AG04450 (cell line): ENCODE results near the gene OR5V1. TPM values are rescaled to one million over a fixed set of nuclear protein-coding genes. Genes with fewer than 3 reads are reported as not detected.
"Not testable (repeated sequence)": the region's sequence is repeated elsewhere in the genome, so short reads cannot be mapped to it uniquely, and the experiment has no call there.

Experiments used
- CTCF ChIA-PET: fragments of 300-600, 350-600 bp; formaldehyde crosslinking; extraction: SDS; loops from one replicate; lab custom pipeline; 2022; ENCODE audit warnings: antibody characterized with exemption, inconsistent platforms; lab: Charles Lee
- POLR2A ChIA-PET: fragments of 350-600 bp; formaldehyde crosslinking; extraction: SDS; loops from one replicate; lab custom pipeline; 2021; ENCODE audit warnings: antibody characterized with exemption, inconsistent platforms; lab: Yijun Ruan, JAX
- DNase-seq: peaks from one replicate; pipeline ENCODE4 v3.0.0-alpha.2; 2011; ENCODE audit warnings: low read depth, low spot score
- H3K27ac ChIP-seq: one replicate; pipeline ENCODE4 v1.5.1; 2012; ENCODE audit warnings: low read depth, low read length, control low read depth
- H3K27me3 ChIP-seq: one replicate; pipeline ENCODE4 v1.6.0; 2012; ENCODE audit warnings: low read length; ENCODE audit not compliant: control insufficient read depth, insufficient read depth
- H3K4me3 ChIP-seq: 2 replicates; pipeline ENCODE4 v1.5.1; 2011; ENCODE audit warnings: mild to moderate bottlenecking, low read depth, low read length, control low read depth
- H3K9me3 ChIP-seq: 2 replicates; pipeline ENCODE4 v1.5.1; 2012; ENCODE audit warnings: low read length; ENCODE audit not compliant: control insufficient read depth, insufficient read depth
- polyA plus RNA-seq: library from polyadenylated mRNA; depleted of rRNA; stranded (reverse); fragments of >200 nt; gene quantifications from 2 replicates; pipeline ENCODE4 v1.2.3, GENCODE V29; 2011
- TF ChIP-seq, protein P1 (sequence below): IDR thresholded peaks from 2 replicates; pipeline ENCODE4 v1.5.1; 2011; ENCODE audit warnings: low read depth, low read length, control low read depth, inconsistent platforms

OR5V1 gene
- polyA plus RNA-seq, 1 experiment: not detected

DNA sequence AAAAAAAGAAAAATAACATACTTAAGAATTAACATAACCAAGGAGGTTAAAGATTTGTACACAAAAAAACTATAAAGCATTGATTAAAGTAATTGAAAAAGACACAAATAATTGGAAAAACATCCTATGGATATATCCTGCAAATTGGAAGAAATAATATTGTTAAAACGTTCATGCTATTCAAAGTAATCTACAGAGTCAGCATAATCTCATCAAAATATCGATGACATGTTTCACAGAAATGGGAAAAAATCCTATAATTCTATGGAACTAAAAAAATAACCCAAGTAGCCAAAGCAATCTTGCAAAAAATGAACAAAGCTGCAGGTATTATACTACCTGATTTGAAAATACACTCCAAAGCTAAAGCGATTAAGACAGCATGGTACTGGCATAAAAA, 23.3 kb downstream of the OR5V1 start:
- peaks cover 10% of the 10 kb centered on the region for H3K9me3 ChIP-seq
- ChIA-PET CTCF (no interaction called here), POLR2A (no interaction called here)
- H3K4me3 ChIP-seq: no peak overlapping the region
- H3K27ac ChIP-seq: no peak overlapping the region
- TF ChIP-seq, protein P1, sequence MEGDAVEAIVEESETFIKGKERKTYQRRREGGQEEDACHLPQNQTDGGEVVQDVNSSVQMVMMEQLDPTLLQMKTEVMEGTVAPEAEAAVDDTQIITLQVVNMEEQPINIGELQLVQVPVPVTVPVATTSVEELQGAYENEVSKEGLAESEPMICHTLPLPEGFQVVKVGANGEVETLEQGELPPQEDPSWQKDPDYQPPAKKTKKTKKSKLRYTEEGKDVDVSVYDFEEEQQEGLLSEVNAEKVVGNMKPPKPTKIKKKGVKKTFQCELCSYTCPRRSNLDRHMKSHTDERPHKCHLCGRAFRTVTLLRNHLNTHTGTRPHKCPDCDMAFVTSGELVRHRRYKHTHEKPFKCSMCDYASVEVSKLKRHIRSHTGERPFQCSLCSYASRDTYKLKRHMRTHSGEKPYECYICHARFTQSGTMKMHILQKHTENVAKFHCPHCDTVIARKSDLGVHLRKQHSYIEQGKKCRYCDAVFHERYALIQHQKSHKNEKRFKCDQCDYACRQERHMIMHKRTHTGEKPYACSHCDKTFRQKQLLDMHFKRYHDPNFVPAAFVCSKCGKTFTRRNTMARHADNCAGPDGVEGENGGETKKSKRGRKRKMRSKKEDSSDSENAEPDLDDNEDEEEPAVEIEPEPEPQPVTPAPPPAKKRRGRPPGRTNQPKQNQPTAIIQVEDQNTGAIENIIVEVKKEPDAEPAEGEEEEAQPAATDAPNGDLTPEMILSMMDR: no peak
- DNase-seq: no peak
- H3K27me3 ChIP-seq: no peaks in the 10 kb centered on the region

DNA sequence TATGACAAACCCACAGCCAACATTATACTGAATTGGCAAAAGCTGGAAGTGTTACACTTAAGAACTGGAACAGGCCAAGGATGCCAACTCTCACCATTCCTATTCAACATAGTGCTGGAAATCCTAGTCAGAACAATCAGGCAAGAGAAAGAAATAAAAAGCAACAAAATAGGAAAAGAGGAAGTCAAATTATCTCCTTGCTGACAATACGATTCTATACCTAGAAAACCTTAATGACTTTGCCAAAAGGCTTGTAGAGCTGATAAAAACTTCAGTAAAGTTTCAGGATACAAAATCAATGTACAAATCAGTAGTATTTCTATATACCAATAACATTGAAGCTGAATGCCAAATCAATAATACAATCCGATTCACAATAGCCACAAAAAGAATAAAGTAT, 32.4 kb downstream of the OR5V1 start:
- Histone ChIP-seq H3K27me3 (no peaks in the 10 kb centered on the region), H3K9me3 (peaks cover 13% of the 10 kb centered on the region), H3K4me3 (no peak overlapping the region), H3K27ac (no peak overlapping the region)
- ChIA-PET CTCF (no interaction called here), POLR2A (no interaction called here)
- DNase-seq: no peak
- TF ChIP-seq, protein P1: no peak

DNA sequence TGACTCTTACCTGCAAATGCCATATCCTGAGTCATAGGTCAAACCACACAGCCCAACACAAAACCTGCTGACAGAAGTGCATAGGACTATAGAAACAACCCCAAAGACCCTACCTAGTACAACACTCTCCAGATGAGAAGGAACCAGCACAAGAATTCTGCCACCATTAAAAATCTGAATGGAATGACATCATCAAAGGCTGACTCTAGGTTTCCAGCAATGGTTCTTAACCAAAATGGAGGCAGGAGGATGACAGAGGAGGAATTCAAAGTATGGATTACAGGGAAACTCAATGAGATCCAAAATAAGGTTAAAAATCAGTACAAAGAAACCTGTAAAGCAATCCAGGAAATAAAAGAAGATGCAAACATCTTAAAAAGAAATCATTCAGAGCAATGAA, 36.0 kb downstream of the OR5V1 start:
- Histone ChIP-seq H3K27me3 (no peaks in the 10 kb centered on the region), H3K9me3 (peaks cover 9% of the 10 kb centered on the region), H3K4me3 (no peak overlapping the region), H3K27ac (no peak overlapping the region)
- ChIA-PET POLR2A (no interaction called here), CTCF (no interaction called here)
- no peak for DNase-seq
- TF ChIP-seq, protein P1: no peak

GRCh38 chr6:29325777-29326176, 42.9 kb downstream of the OR5V1 start:
- H3K27ac ChIP-seq: no peak overlapping the region
- no peaks in the 10 kb centered on the region for H3K9me3 ChIP-seq
- no peak for DNase-seq
- H3K4me3 ChIP-seq: no peak overlapping the region
- ChIA-PET CTCF (no interaction called here), POLR2A (no interaction called here)
- TF ChIP-seq, protein P1: no peak
- H3K27me3 ChIP-seq: no peaks in the 10 kb centered on the region

DNA sequence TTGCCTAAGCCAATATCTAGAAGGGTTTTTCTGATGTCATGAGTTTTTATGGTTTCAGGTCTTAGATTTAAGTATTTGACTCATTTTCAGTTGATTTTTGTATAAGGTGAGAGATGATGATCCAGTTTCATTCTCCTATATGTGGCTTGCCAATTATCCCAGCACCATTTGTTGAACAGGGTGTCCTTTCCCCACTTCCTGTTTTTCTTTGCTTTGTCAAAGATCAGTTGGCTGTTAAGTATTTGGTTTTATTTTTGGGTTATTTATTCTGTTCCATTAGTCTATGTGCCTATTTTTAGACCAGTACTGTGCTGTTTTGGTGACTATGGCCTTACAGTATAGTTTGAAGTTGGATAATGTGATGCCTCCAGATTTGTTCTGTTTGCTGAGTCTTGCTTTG, 45.3 kb downstream of the OR5V1 start:
- POLR2A ChIA-PET, DNase-seq, CTCF ChIA-PET, H3K27me3 ChIP-seq, H3K27ac ChIP-seq, H3K4me3 ChIP-seq, H3K9me3 ChIP-seq: not testable (repeated sequence)

- Histone ChIP-seq H3K9me3 (peaks cover 4% of the 10 kb centered on the region; the same call in 1 of the 2 replicates), H3K27ac (no peak overlapping the region), H3K4me3 (no peak overlapping the region), H3K27me3 (no peaks in the 10 kb centered on the region)
- POLR2A ChIA-PET: no interaction called here
- DNase-seq: no peak
- CTCF ChIA-PET: no interaction called here
- TF ChIP-seq, protein P1: no peak
These were observed 48.7 kb downstream of the OR5V1 start for GRCh38 chr6:29319931-29320330.
